ENCODE data around the gene CFAP97. TPM values are rescaled to one million over a fixed set of nuclear protein-coding genes. Genes with fewer than 3 reads are reported as not detected.

CFAP97 gene
- total and polyA plus RNA-seq, 2 donors (not counting 1 experiment from before 2014, with no cell fraction given): 39.3 to 50.8 TPM

DNA sequence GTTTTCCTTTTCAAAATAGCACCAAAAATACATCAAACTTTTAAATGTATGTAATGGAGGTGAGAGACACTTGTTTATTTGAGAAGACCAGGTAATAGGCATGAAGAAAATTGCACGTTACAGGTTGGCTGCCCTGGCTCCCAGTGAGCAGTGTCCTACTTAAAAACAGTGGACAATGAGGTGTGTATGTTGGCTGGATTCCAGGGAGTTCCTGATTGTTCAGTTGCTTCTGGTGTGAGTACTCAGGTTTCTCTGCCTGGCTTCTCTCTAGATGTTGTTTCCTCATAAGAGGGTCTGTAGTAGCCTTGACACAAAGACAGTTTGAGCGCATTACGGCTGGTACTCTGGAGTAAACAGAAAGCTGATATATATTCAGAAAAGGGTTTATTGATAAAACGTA is 35.0 kb upstream of the CFAP97 start:
- no peak overlapping the region for H3K9ac ChIP-seq (ENCODE audit: insufficient read depth, low read length)
- no peaks in the 10 kb centered on the region for H3K27me3 ChIP-seq (ENCODE audit: control insufficient read depth, insufficient read depth, low read length)
- peaks cover 2% of the 10 kb centered on the region for H3K79me2 ChIP-seq (ENCODE audit: control insufficient read depth, insufficient read depth, low read length)
- H3K4me2 ChIP-seq (ENCODE audit: extremely low read depth, insufficient read depth, low read length): no peak overlapping the region
- no peaks in the 10 kb centered on the region for H4K20me1 ChIP-seq (ENCODE audit: control insufficient read depth, extremely low read depth, insufficient read depth, low read length)
- H3K36me3 ChIP-seq (ENCODE audit: control insufficient read depth, insufficient read depth, low read length): no peaks in the 10 kb centered on the region
- TF ChIP-seq, protein P1, sequence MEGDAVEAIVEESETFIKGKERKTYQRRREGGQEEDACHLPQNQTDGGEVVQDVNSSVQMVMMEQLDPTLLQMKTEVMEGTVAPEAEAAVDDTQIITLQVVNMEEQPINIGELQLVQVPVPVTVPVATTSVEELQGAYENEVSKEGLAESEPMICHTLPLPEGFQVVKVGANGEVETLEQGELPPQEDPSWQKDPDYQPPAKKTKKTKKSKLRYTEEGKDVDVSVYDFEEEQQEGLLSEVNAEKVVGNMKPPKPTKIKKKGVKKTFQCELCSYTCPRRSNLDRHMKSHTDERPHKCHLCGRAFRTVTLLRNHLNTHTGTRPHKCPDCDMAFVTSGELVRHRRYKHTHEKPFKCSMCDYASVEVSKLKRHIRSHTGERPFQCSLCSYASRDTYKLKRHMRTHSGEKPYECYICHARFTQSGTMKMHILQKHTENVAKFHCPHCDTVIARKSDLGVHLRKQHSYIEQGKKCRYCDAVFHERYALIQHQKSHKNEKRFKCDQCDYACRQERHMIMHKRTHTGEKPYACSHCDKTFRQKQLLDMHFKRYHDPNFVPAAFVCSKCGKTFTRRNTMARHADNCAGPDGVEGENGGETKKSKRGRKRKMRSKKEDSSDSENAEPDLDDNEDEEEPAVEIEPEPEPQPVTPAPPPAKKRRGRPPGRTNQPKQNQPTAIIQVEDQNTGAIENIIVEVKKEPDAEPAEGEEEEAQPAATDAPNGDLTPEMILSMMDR (conservative IDR thresholded peaks at IDR 0.05 in 1 of 2, IDR thresholded peaks at IDR 0.05 in 1 of 2; ENCODE audit: low read depth in 1 of 2, low read length in 2 of 2): no peak
- TF ChIP-seq EZH2 (IDR thresholded peaks at IDR 0.05; ENCODE audit: low read length, missing control alignments): no peak
- H3K4me1 ChIP-seq (ENCODE audit: control insufficient read depth, extremely low read depth, insufficient read depth, low read length): peaks cover 9% of the 10 kb centered on the region
- no peak overlapping the region for H2AFZ ChIP-seq (ENCODE audit: low read length)
- H3K9me3 ChIP-seq (ENCODE audit: control insufficient read depth, insufficient read depth, low read depth, low read length): no peaks in the 10 kb centered on the region
- peak in 1 of 2 donors; percentile 39 for DNase-seq (ENCODE audit: low read depth in 2 of 2)
- H3K4me3 ChIP-seq (replicated peaks in 1 of 4; ENCODE audit: control extremely low read depth in 1 of 4, insufficient read depth in 1 of 4, low read depth in 3 of 4, low read length in 4 of 4): no peak overlapping the region
- peak overlapping the region; percentile 43 for H3K27ac ChIP-seq (ENCODE audit: insufficient read depth, low read length)

- Histone ChIP-seq H2AFZ (ENCODE audit: low read length) (no peak overlapping the region), H3K9ac (ENCODE audit: insufficient read depth, low read length) (no peak overlapping the region), H3K4me1 (ENCODE audit: control insufficient read depth, extremely low read depth, insufficient read depth, low read length) (peaks cover 9% of the 10 kb centered on the region), H4K20me1 (ENCODE audit: control insufficient read depth, extremely low read depth, insufficient read depth, low read length) (no peaks in the 10 kb centered on the region), H3K79me2 (ENCODE audit: control insufficient read depth, insufficient read depth, low read length) (peaks cover 2% of the 10 kb centered on the region), H3K36me3 (ENCODE audit: control insufficient read depth, insufficient read depth, low read length) (no peaks in the 10 kb centered on the region), H3K4me3 (replicated peaks in 1 of 4; ENCODE audit: control extremely low read depth in 1 of 4, insufficient read depth in 1 of 4, low read depth in 3 of 4, low read length in 4 of 4) (no peak overlapping the region), H3K9me3 (ENCODE audit: control insufficient read depth, insufficient read depth, low read depth, low read length) (no peaks in the 10 kb centered on the region), H3K27ac (ENCODE audit: insufficient read depth, low read length) (no peak overlapping the region), H3K27me3 (ENCODE audit: control insufficient read depth, insufficient read depth, low read length) (no peaks in the 10 kb centered on the region), H3K4me2 (ENCODE audit: extremely low read depth, insufficient read depth, low read length) (peak overlapping the region; percentile 59)
- TF ChIP-seq, protein P1 (conservative IDR thresholded peaks at IDR 0.05 in 1 of 2, IDR thresholded peaks at IDR 0.05 in 1 of 2; ENCODE audit: low read depth in 1 of 2, low read length in 2 of 2): no peak
- no peak for TF ChIP-seq EZH2 (IDR thresholded peaks at IDR 0.05; ENCODE audit: low read length, missing control alignments)
- DNase-seq (ENCODE audit: low read depth in 2 of 2): peak; percentile 59 to 84
Observed at GRCh38 chr4:185238215-185238681, 34.4 kb upstream of the CFAP97 start.

DNA sequence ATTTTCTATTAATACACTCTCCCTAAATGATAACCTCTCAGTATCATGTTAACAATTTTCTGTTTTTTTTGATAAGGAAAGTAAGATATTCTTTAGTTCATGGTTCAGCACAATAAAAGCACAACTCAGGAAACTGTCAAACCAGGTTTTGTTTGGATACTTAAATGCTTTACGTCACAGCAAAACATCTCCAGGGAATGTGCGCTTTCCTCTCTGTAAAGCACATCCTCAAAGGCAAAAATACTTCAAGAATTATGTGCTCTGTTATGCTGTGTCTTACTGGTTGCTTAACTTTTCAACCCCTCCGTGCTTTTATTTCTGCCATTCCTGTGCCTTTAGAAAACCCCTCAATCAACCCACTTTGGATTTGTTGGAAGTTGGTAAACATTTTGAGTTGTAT is 33.4 kb upstream of the CFAP97 start:
- H3K27me3 ChIP-seq (ENCODE audit: control insufficient read depth, insufficient read depth, low read length): no peaks in the 10 kb centered on the region
- no peak overlapping the region for H3K9ac ChIP-seq (ENCODE audit: insufficient read depth, low read length)
- no peaks in the 10 kb centered on the region for H3K9me3 ChIP-seq (ENCODE audit: control insufficient read depth, insufficient read depth, low read depth, low read length)
- H4K20me1 ChIP-seq (ENCODE audit: control insufficient read depth, extremely low read depth, insufficient read depth, low read length): no peaks in the 10 kb centered on the region
- peaks cover 2% of the 10 kb centered on the region for H3K79me2 ChIP-seq (ENCODE audit: control insufficient read depth, insufficient read depth, low read length)
- no peak for DNase-seq (ENCODE audit: low read depth in 2 of 2)
- H2AFZ ChIP-seq (ENCODE audit: low read length): no peak overlapping the region
- no peak overlapping the region for H3K4me2 ChIP-seq (ENCODE audit: extremely low read depth, insufficient read depth, low read length)
- TF ChIP-seq, protein P1 (conservative IDR thresholded peaks at IDR 0.05 in 1 of 2, IDR thresholded peaks at IDR 0.05 in 1 of 2; ENCODE audit: low read depth in 1 of 2, low read length in 2 of 2): no peak
- no peak for TF ChIP-seq EZH2 (IDR thresholded peaks at IDR 0.05; ENCODE audit: low read length, missing control alignments)
- no peaks in the 10 kb centered on the region for H3K36me3 ChIP-seq (ENCODE audit: control insufficient read depth, insufficient read depth, low read length)
- H3K4me3 ChIP-seq (replicated peaks in 1 of 4; ENCODE audit: control extremely low read depth in 1 of 4, insufficient read depth in 1 of 4, low read depth in 3 of 4, low read length in 4 of 4): no peak overlapping the region
- H3K4me1 ChIP-seq (ENCODE audit: control insufficient read depth, extremely low read depth, insufficient read depth, low read length): peaks cover 9% of the 10 kb centered on the region
- no peak overlapping the region for H3K27ac ChIP-seq (ENCODE audit: insufficient read depth, low read length)

Measured in fibroblast of lung (primary cell).